T-helper 1 cell treated with Interleukin-12 subunit alpha and Interleukin-12 subunit beta and Interleukin-4 antibody, amounts not matched to agents 30 ng/mL and 1 ng/mL, for 36 hours (primary cell): ENCODE measurements around the gene PDE9A. TPM values are rescaled to one million over a fixed set of nuclear protein-coding genes. Genes with fewer than 3 reads are reported as not detected.

Experiments used
- intact Hi-C: fragments of 100-400 bp; cut with micrococcal nuclease; formaldehyde crosslinking; loops from one replicate; pipeline ENCODE4 v1.15.1; 2024
- total RNA-seq: library from RNA; stranded (reverse); gene quantifications from 2 replicates; pipeline ENCODE4 v1.2.3, GENCODE V29; 2022

PDE9A gene
- total RNA-seq, 1 donor from 2014 or later = 13.0 TPM

GRCh38 chr21:42748620-42749176, 95.3 kb downstream of the PDE9A start:
- intact Hi-C loops = no loop called here

GRCh38 chr21:42750737-42751530, 97.5 kb downstream of the PDE9A start:
- intact Hi-C loops = no loop called here

- intact Hi-C loops = no loop called here
Measured at GRCh38 chr21:42751866-42752265, 98.4 kb downstream of the PDE9A start.

- intact Hi-C loops = no loop called here
Measured at GRCh38 chr21:42753804-42754203, 100.4 kb downstream of the PDE9A start.

- intact Hi-C loops = no loop called here
Measured at GRCh38 chr21:42754270-42754933, 101.0 kb downstream of the PDE9A start.

GRCh38 chr21:42755031-42755665, 101.7 kb downstream of the PDE9A start:
- intact Hi-C loops = no loop called here

GRCh38 chr21:42755766-42756579, 102.6 kb downstream of the PDE9A start:
- intact Hi-C loops = no loop called here

- intact Hi-C loops = no loop called here
Measured at GRCh38 chr21:42756580-42757250, 103.3 kb downstream of the PDE9A start.

- intact Hi-C loops = no loop called here
Measured at GRCh38 chr21:42757422-42757821, 104.0 kb downstream of the PDE9A start.

- intact Hi-C loops = no loop called here
Measured at GRCh38 chr21:42757826-42758655, 104.6 kb downstream of the PDE9A start.

- intact Hi-C loops = no loop called here
Measured at GRCh38 chr21:42758721-42759593, 105.5 kb downstream of the PDE9A start.

GRCh38 chr21:42759594-42759927, 106.1 kb downstream of the PDE9A start:
- intact Hi-C loops = no loop called here

GRCh38 chr21:42760361-42760950, 107.0 kb downstream of the PDE9A start:
- intact Hi-C loops = no loop called here

GRCh38 chr21:42760951-42761751, 107.7 kb downstream of the PDE9A start:
- intact Hi-C loops = no loop called here

- intact Hi-C loops = no loop called here
Measured at GRCh38 chr21:42761776-42762335, 108.4 kb downstream of the PDE9A start.

- intact Hi-C loops = no loop called here
Measured at GRCh38 chr21:42763581-42764442, 110.4 kb downstream of the PDE9A start.

- intact Hi-C loops = no loop called here
Measured at GRCh38 chr21:42764443-42764760, 111.0 kb downstream of the PDE9A start.
